GM23338 (cell line): ENCODE measurements around the gene RNF11. TPM values are rescaled to one million over a fixed set of nuclear protein-coding genes. Genes with fewer than 3 reads are reported as not detected.

Source experiments
- ATAC-seq: fragments of 200-7000 bp; cut with Tn5 transposase; 3 replicates; pipeline ENCODE4 v1.9.1; 2020
- DNase-seq: peaks from one replicate; pipeline ENCODE4 v3.0.0-alpha.2; 2015; ENCODE audit warnings: low spot score
- H2AFZ ChIP-seq: fragments of 200-600 bp; sonication (generic); 2 replicates; pipeline ENCODE4 v1.8.0; 2016; ENCODE audit warnings: antibody characterized with exemption, mild to moderate bottlenecking, moderate library complexity
- H3F3A ChIP-seq: fragments of 200-600 bp; sonication (generic); replicated peaks from 2 replicates; pipeline ENCODE4 v1.8.0; 2017; ENCODE audit warnings: antibody characterized with exemption, mixed run types, low read depth
- H3K27ac ChIP-seq: fragments of 200-600 bp; sonication (generic); 2 replicates; pipeline ENCODE4 v1.6.1; 2016; ENCODE audit warnings: low read depth
- H3K27me3 ChIP-seq: fragments of 200-600 bp; sonication (generic); 2 replicates; pipeline ENCODE4 v1.8.0; 2016; ENCODE audit warnings: mild to moderate bottlenecking, mixed run types, moderate library complexity; ENCODE audit not compliant: insufficient read depth
- H3K36me3 ChIP-seq: fragments of 200-600 bp; sonication (generic); 2 replicates; pipeline ENCODE4 v1.8.0; 2016; ENCODE audit warnings: mild to moderate bottlenecking; ENCODE audit not compliant: insufficient read depth
- H3K4me1 ChIP-seq: fragments of 200-600 bp; sonication (generic); 2 replicates; pipeline ENCODE4 v1.8.0; 2016; ENCODE audit warnings: mild to moderate bottlenecking, moderate library complexity; ENCODE audit not compliant: insufficient read depth
- H3K4me2 ChIP-seq: fragments of 200-600 bp; sonication (generic); 2 replicates; pipeline ENCODE4 v1.7.1; 2017; ENCODE audit warnings: mixed run types
- H3K4me3 ChIP-seq: fragments of 200-600 bp; sonication (generic); 2 replicates; pipeline ENCODE4 v1.6.1; 2016; ENCODE audit warnings: mixed run types
- H3K79me2 ChIP-seq: fragments of 200-600 bp; sonication (generic); replicated peaks from 2 replicates; pipeline ENCODE4 v1.8.0; 2017; ENCODE audit warnings: mild to moderate bottlenecking; ENCODE audit not compliant: insufficient read depth
- H3K9me2 ChIP-seq: fragments of 200-600 bp; sonication (generic); 2 replicates; pipeline ENCODE4 v1.8.0; 2017; ENCODE audit not compliant: insufficient read depth
- H4K20me1 ChIP-seq: fragments of 200-600 bp; sonication (generic); replicated peaks from 2 replicates; pipeline ENCODE4 v1.8.0; 2017; ENCODE audit warnings: mild to moderate bottlenecking; ENCODE audit not compliant: insufficient read depth
- H3K27ac Mint-ChIP-seq: 2 replicates; pipeline ENCODE4 v1.8.0; 2020; ENCODE audit warnings: inconsistent platforms, mild to moderate bottlenecking, moderate library complexity, mixed read lengths
- H3K27me3 Mint-ChIP-seq: 3 replicates; pipeline ENCODE4 v1.8.0; 2022; ENCODE audit warnings: low read depth, mild to moderate bottlenecking, moderate library complexity, mixed read lengths, inconsistent platforms; ENCODE audit not compliant: insufficient read depth, poor library complexity
- H3K36me3 Mint-ChIP-seq: 3 replicates; pipeline ENCODE4 v1.8.0; 2021; ENCODE audit warnings: low read depth, mild to moderate bottlenecking, inconsistent platforms, moderate library complexity, mixed read lengths
- H3K4me1 Mint-ChIP-seq: 3 replicates; pipeline ENCODE4 v1.8.0; 2020; ENCODE audit warnings: mild to moderate bottlenecking, inconsistent platforms, mixed read lengths
- H3K4me3 Mint-ChIP-seq: 3 replicates; pipeline ENCODE4 v1.8.0; 2021; ENCODE audit warnings: moderate library complexity, mild to moderate bottlenecking, inconsistent platforms, mixed read lengths
- H3K9me3 Mint-ChIP-seq: 3 replicates; pipeline ENCODE4 v1.8.0; 2020; ENCODE audit warnings: moderate library complexity, mild to moderate bottlenecking, inconsistent platforms, mixed read lengths
- EZH2 ChIP-seq: fragments of 200-600 bp; sonication (generic); IDR thresholded peaks from one replicate; pipeline ENCODE4 v1.8.0; 2017; ENCODE audit warnings: antibody characterized with exemption, mild to moderate bottlenecking, low read depth; ENCODE audit not compliant: unreplicated experiment
- EZH2phosphoT487 ChIP-seq: fragments of 200-600 bp; sonication (generic); IDR thresholded peaks from one replicate; pipeline ENCODE4 v1.8.1; 2018; ENCODE audit warnings: antibody characterized with exemption; ENCODE audit not compliant: unreplicated experiment
- JUNB ChIP-seq: IDR thresholded peaks from one replicate; pipeline ENCODE4 v1.6.1; 2016; ENCODE audit warnings: antibody characterized with exemption; ENCODE audit not compliant: unreplicated experiment
- NANOG ChIP-seq: IDR thresholded peaks from 2 replicates; pipeline ENCODE4 v1.6.1; 2016; ENCODE audit warnings: antibody characterized with exemption, borderline replicate concordance
- POLR2AphosphoS5 ChIP-seq: IDR thresholded peaks from 2 replicates; pipeline ENCODE4 v1.6.1; 2016; ENCODE audit warnings: antibody characterized with exemption, low read depth
- STAT1 ChIP-seq: IDR thresholded peaks from one replicate; pipeline ENCODE4 v1.6.1; 2016; ENCODE audit warnings: antibody characterized with exemption; ENCODE audit not compliant: unreplicated experiment
- ZNF331 ChIP-seq: fragments of 250-450 bp; sonication (Bioruptor Pico); IDR thresholded peaks from 2 replicates; pipeline ENCODE4 v1.5.0; 2020; ENCODE audit warnings: low read depth, mild to moderate bottlenecking, moderate library complexity
- polyA plus RNA-seq: library from polyadenylated mRNA; unstranded; fragments of >200 nt; fragmentation: Nextera tagmentation; extraction: Ambion mirVana; gene quantifications from 2 replicates; pipeline ENCODE4 v1.2.1, GENCODE V29; 2016
- total RNA-seq: library from RNA; depleted of rRNA; stranded (reverse); fragments of >200 nt; shearing (Covaris generic); gene quantifications from 2 replicates; pipeline ENCODE4 v1.2.3, GENCODE V29; 2014
- TF ChIP-seq, protein P1 (sequence below), 2 experiments: fragments of 200-600 bp in 1 of 2; sonication (generic) in 1 of 2; conservative IDR thresholded peaks; 2 replicates each; pipeline versions ENCODE4 v1.5.1 to v1.6.1; 2016 to 2017; ENCODE audit warnings: antibody characterized with exemption in 2 of 2, low read depth in 2 of 2, mild to moderate bottlenecking in 2 of 2, moderate library complexity in 1 of 2
- TF ChIP-seq, protein P2 (sequence below): IDR thresholded peaks from 2 replicates; pipeline ENCODE4 v1.6.1; 2016; ENCODE audit warnings: antibody characterized with exemption
- TF ChIP-seq, protein P3 (sequence below): IDR thresholded peaks from one replicate; pipeline ENCODE4 v1.6.1; 2018; ENCODE audit warnings: antibody characterized with exemption; ENCODE audit not compliant: unreplicated experiment
- TF ChIP-seq, protein P4 (sequence below): fragments of 250-450 bp; sonication (Bioruptor Pico); IDR thresholded peaks from 2 replicates; pipeline ENCODE4 v1.5.0; 2020; ENCODE audit warnings: mild to moderate bottlenecking, moderate library complexity

The RNF11 gene
- total and polyA plus RNA-seq, 2 experiments from 2014 or later = 22.3 to 43.0 TPM

DNA sequence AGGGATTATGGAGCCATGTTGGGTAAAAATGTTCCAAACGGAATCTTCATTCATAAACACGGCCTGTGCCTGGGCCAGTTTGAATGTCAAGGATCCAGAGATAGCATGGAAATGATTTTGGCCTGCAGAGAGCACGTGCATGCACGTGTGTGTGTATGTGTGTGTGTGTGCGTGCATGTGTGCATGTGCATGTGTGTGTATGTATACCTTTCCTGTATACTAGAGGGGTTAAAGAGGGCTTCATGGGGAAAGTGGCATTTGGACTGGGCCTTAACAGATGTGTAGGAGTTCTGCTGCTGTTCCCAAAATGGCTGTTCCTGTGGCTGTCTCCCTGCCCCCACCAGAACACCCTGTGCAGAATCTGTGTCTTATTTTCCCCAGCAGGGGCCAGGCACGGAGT lies 72.6 kb downstream of the RNF11 start (continued):
- no peak for TF ChIP-seq JUNB
- TF ChIP-seq, protein P1, sequence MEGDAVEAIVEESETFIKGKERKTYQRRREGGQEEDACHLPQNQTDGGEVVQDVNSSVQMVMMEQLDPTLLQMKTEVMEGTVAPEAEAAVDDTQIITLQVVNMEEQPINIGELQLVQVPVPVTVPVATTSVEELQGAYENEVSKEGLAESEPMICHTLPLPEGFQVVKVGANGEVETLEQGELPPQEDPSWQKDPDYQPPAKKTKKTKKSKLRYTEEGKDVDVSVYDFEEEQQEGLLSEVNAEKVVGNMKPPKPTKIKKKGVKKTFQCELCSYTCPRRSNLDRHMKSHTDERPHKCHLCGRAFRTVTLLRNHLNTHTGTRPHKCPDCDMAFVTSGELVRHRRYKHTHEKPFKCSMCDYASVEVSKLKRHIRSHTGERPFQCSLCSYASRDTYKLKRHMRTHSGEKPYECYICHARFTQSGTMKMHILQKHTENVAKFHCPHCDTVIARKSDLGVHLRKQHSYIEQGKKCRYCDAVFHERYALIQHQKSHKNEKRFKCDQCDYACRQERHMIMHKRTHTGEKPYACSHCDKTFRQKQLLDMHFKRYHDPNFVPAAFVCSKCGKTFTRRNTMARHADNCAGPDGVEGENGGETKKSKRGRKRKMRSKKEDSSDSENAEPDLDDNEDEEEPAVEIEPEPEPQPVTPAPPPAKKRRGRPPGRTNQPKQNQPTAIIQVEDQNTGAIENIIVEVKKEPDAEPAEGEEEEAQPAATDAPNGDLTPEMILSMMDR (conservative IDR thresholded peaks at IDR 0.05; ENCODE audit: low read depth in 2 of 2) = no peak

DNA sequence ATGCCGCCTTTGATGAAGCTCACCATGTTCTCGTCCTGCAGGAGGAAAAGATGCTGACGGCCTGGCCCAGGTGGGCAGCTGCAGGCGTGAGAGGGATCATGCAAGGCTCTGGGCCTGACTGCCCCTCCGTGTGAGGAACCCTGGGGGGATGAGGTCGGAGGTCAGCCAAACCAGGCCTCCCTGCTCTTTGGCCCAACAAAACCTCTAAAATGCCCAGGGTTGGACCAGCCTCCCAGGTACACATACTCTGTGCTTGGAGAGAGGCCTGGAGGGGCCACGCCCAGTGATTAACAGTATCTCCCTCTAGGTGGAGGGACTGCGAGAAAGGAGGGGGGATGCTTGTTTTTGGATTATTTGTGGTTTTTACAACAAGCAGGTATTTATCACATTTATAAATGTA lies 73.2 kb downstream of the RNF11 start:
- no peak overlapping the region for H2AFZ ChIP-seq
- no peak overlapping the region for H3K27ac Mint-ChIP-seq
- TF ChIP-seq, protein P2, sequence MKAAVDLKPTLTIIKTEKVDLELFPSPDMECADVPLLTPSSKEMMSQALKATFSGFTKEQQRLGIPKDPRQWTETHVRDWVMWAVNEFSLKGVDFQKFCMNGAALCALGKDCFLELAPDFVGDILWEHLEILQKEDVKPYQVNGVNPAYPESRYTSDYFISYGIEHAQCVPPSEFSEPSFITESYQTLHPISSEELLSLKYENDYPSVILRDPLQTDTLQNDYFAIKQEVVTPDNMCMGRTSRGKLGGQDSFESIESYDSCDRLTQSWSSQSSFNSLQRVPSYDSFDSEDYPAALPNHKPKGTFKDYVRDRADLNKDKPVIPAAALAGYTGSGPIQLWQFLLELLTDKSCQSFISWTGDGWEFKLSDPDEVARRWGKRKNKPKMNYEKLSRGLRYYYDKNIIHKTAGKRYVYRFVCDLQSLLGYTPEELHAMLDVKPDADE = no peak
- TF ChIP-seq EZH2phosphoT487 = no peak
- TF ChIP-seq EZH2 = no peak
- TF ChIP-seq, protein P3, sequence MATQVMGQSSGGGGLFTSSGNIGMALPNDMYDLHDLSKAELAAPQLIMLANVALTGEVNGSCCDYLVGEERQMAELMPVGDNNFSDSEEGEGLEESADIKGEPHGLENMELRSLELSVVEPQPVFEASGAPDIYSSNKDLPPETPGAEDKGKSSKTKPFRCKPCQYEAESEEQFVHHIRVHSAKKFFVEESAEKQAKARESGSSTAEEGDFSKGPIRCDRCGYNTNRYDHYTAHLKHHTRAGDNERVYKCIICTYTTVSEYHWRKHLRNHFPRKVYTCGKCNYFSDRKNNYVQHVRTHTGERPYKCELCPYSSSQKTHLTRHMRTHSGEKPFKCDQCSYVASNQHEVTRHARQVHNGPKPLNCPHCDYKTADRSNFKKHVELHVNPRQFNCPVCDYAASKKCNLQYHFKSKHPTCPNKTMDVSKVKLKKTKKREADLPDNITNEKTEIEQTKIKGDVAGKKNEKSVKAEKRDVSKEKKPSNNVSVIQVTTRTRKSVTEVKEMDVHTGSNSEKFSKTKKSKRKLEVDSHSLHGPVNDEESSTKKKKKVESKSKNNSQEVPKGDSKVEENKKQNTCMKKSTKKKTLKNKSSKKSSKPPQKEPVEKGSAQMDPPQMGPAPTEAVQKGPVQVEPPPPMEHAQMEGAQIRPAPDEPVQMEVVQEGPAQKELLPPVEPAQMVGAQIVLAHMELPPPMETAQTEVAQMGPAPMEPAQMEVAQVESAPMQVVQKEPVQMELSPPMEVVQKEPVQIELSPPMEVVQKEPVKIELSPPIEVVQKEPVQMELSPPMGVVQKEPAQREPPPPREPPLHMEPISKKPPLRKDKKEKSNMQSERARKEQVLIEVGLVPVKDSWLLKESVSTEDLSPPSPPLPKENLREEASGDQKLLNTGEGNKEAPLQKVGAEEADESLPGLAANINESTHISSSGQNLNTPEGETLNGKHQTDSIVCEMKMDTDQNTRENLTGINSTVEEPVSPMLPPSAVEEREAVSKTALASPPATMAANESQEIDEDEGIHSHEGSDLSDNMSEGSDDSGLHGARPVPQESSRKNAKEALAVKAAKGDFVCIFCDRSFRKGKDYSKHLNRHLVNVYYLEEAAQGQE = no peak
- no peak for TF ChIP-seq POLR2AphosphoS5
- TF ChIP-seq, protein P1 (conservative IDR thresholded peaks at IDR 0.05; ENCODE audit: low read depth in 2 of 2) = no peak
- no peak for TF ChIP-seq NANOG
- TF ChIP-seq STAT1 = no peak
- TF ChIP-seq, protein P4, sequence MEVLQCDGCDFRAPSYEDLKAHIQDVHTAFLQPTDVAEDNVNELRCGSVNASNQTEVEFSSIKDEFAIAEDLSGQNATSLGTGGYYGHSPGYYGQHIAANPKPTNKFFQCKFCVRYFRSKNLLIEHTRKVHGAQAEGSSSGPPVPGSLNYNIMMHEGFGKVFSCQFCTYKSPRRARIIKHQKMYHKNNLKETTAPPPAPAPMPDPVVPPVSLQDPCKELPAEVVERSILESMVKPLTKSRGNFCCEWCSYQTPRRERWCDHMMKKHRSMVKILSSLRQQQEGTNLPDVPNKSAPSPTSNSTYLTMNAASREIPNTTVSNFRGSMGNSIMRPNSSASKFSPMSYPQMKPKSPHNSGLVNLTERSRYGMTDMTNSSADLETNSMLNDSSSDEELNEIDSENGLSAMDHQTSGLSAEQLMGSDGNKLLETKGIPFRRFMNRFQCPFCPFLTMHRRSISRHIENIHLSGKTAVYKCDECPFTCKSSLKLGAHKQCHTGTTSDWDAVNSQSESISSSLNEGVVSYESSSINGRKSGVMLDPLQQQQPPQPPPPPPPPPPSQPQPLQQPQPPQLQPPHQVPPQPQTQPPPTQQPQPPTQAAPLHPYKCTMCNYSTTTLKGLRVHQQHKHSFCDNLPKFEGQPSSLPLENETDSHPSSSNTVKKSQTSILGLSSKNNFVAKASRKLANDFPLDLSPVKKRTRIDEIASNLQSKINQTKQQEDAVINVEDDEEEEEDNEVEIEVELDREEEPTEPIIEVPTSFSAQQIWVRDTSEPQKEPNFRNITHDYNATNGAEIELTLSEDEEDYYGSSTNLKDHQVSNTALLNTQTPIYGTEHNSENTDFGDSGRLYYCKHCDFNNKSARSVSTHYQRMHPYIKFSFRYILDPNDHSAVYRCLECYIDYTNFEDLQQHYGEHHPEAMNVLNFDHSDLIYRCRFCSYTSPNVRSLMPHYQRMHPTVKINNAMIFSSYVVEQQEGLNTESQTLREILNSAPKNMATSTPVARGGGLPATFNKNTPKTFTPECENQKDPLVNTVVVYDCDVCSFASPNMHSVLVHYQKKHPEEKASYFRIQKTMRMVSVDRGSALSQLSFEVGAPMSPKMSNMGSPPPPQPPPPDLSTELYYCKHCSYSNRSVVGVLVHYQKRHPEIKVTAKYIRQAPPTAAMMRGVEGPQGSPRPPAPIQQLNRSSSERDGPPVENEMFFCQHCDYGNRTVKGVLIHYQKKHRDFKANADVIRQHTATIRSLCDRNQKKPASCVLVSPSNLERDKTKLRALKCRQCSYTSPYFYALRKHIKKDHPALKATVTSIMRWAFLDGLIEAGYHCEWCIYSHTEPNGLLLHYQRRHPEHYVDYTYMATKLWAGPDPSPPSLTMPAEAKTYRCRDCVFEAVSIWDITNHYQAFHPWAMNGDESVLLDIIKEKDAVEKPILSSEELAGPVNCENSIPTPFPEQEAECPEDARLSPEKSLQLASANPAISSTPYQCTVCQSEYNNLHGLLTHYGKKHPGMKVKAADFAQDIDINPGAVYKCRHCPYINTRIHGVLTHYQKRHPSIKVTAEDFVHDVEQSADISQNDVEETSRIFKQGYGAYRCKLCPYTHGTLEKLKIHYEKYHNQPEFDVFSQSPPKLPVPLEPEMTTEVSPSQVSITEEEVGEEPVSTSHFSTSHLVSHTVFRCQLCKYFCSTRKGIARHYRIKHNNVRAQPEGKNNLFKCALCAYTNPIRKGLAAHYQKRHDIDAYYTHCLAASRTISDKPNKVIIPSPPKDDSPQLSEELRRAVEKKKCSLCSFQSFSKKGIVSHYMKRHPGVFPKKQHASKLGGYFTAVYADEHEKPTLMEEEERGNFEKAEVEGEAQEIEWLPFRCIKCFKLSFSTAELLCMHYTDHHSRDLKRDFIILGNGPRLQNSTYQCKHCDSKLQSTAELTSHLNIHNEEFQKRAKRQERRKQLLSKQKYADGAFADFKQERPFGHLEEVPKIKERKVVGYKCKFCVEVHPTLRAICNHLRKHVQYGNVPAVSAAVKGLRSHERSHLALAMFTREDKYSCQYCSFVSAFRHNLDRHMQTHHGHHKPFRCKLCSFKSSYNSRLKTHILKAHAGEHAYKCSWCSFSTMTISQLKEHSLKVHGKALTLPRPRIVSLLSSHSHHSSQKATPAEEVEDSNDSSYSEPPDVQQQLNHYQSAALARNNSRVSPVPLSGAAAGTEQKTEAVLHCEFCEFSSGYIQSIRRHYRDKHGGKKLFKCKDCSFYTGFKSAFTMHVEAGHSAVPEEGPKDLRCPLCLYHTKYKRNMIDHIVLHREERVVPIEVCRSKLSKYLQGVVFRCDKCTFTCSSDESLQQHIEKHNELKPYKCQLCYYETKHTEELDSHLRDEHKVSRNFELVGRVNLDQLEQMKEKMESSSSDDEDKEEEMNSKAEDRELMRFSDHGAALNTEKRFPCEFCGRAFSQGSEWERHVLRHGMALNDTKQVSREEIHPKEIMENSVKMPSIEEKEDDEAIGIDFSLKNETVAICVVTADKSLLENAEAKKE (CRISPR knock-in tag) = no peak
- no peak for TF ChIP-seq ZNF331

More for the DNA sequence above, 73.2 kb downstream of the RNF11 start:
- Histone ChIP-seq H3K4me2 (no peak overlapping the region), H3K9me2 (no peaks in the 10 kb centered on the region), H3K27ac (no peak overlapping the region), H3K79me2 (no peaks in the 10 kb centered on the region), H3K36me3 (no peaks in the 10 kb centered on the region), H3K4me1 (no peaks in the 10 kb centered on the region), H3F3A (no peaks in the 10 kb centered on the region), H3K27me3 (no peaks in the 10 kb centered on the region), H4K20me1 (no peaks in the 10 kb centered on the region), H3K4me3 (no peak overlapping the region)
- DNase-seq = no peak
- H3K36me3 Mint-ChIP-seq = no peaks in the 10 kb centered on the region
- no peak overlapping the region for H3K4me3 Mint-ChIP-seq
- no peak for ATAC-seq
- no peaks in the 10 kb centered on the region for H3K9me3 Mint-ChIP-seq
- H3K27me3 Mint-ChIP-seq = peaks cover 10% of the 10 kb centered on the region
- H3K4me1 Mint-ChIP-seq = peaks cover 10% of the 10 kb centered on the region; the same call in 2 of the 3 replicates
